ENCODE measurements around the gene FTO. TPM values are rescaled to one million over a fixed set of nuclear protein-coding genes. Genes with fewer than 3 reads are reported as not detected.

Gene FTO
- polyA plus RNA-seq, 1 donor from 2014 or later = 80.1 TPM

GRCh38 chr16:53920988-53921387 lies 217.0 kb downstream of the FTO start:
- Histone ChIP-seq H2AFZ (ENCODE audit: low read depth, low read length) (no peak overlapping the region), H3K79me2 (replicated peaks; ENCODE audit: insufficient read depth, low read length) (no peaks in the 10 kb centered on the region), H3K27me3 (ENCODE audit: insufficient read depth, low read depth, low read length) (no peaks in the 10 kb centered on the region), H3K36me3 (ENCODE audit: insufficient read depth, low read length) (no peaks in the 10 kb centered on the region), H3F3A (ENCODE audit: insufficient read depth, low read length, poor library complexity, severe bottlenecking) (no peaks in the 10 kb centered on the region), H3K27ac (ENCODE audit: low read length) (no peak overlapping the region), H3K4me2 (ENCODE audit: low read length) (no peak overlapping the region), H4K20me1 (ENCODE audit: insufficient read depth) (no peaks in the 10 kb centered on the region), H3K9ac (ENCODE audit: low read length) (no peak overlapping the region), H3K9me3 (ENCODE audit: low read length) (no peaks in the 10 kb centered on the region), H3K9me2 (ENCODE audit: insufficient read depth, low read length) (no peaks in the 10 kb centered on the region), H3K4me3 (ENCODE audit: low read length) (no peak overlapping the region)
- no peak for TF ChIP-seq REST (IDR thresholded peaks at IDR 0.05; ENCODE audit: borderline replicate concordance)
- TF ChIP-seq EP300 (conservative IDR thresholded peaks at IDR 0.05; ENCODE audit: poor library complexity, severe bottlenecking) = no peak
- no peak for TF ChIP-seq POLR2AphosphoS5 (IDR thresholded peaks at IDR 0.05)
- TF ChIP-seq SMC3 (conservative IDR thresholded peaks at IDR 0.05; ENCODE audit: poor library complexity) = no peak
- no peak for TF ChIP-seq CTCF (IDR thresholded peaks at IDR 0.05; ENCODE audit: poor library complexity, severe bottlenecking)
- TF ChIP-seq TAF1 (IDR thresholded peaks at IDR 0.05; ENCODE audit: low read depth) = no peak
- no peak for TF ChIP-seq MXI1 (conservative IDR thresholded peaks at IDR 0.05; ENCODE audit: poor library complexity, severe bottlenecking)
- no peak for TF ChIP-seq RAD21 (conservative IDR thresholded peaks at IDR 0.05)
- no peak for TF ChIP-seq EZH2 (IDR thresholded peaks at IDR 0.05; ENCODE audit: borderline replicate concordance, insufficient read depth, low read length, poor library complexity, severe bottlenecking)

GRCh38 chr16:53922067-53922806 lies 218.3 kb downstream of the FTO start:
- Histone ChIP-seq H3K4me2 (ENCODE audit: low read length) (no peak overlapping the region), H3K9me2 (ENCODE audit: insufficient read depth, low read length) (no peaks in the 10 kb centered on the region), H3K4me3 (ENCODE audit: low read length) (no peak overlapping the region), H3K27me3 (ENCODE audit: insufficient read depth, low read depth, low read length) (no peaks in the 10 kb centered on the region), H3K36me3 (ENCODE audit: insufficient read depth, low read length) (no peaks in the 10 kb centered on the region), H3K79me2 (replicated peaks; ENCODE audit: insufficient read depth, low read length) (no peaks in the 10 kb centered on the region), H4K20me1 (ENCODE audit: insufficient read depth) (no peaks in the 10 kb centered on the region), H3K27ac (ENCODE audit: low read length) (no peak overlapping the region), H3K9ac (ENCODE audit: low read length) (no peak overlapping the region), H3K9me3 (ENCODE audit: low read length) (no peaks in the 10 kb centered on the region), H3F3A (ENCODE audit: insufficient read depth, low read length, poor library complexity, severe bottlenecking) (no peaks in the 10 kb centered on the region), H2AFZ (ENCODE audit: low read depth, low read length) (no peak overlapping the region)
- TF ChIP-seq MXI1 (conservative IDR thresholded peaks at IDR 0.05; ENCODE audit: poor library complexity, severe bottlenecking) (no peak), POLR2AphosphoS5 (IDR thresholded peaks at IDR 0.05) (no peak), EP300 (conservative IDR thresholded peaks at IDR 0.05; ENCODE audit: poor library complexity, severe bottlenecking) (no peak), SMC3 (conservative IDR thresholded peaks at IDR 0.05; ENCODE audit: poor library complexity) (no peak), EZH2 (IDR thresholded peaks at IDR 0.05; ENCODE audit: borderline replicate concordance, insufficient read depth, low read length, poor library complexity, severe bottlenecking) (no peak), CTCF (IDR thresholded peaks at IDR 0.05; ENCODE audit: poor library complexity, severe bottlenecking) (no peak), TAF1 (IDR thresholded peaks at IDR 0.05; ENCODE audit: low read depth) (no peak), RAD21 (conservative IDR thresholded peaks at IDR 0.05) (no peak), REST (IDR thresholded peaks at IDR 0.05; ENCODE audit: borderline replicate concordance) (no peak)

Measured in neural cell (in vitro differentiated cells).